Astrocyte (in vitro differentiated cells and primary cell): ENCODE data around the gene PXDN. TPM values are rescaled to one million over a fixed set of nuclear protein-coding genes. Genes with fewer than 3 reads are reported as not detected.

ENCODE experiments used
- DNase-seq: peaks from one replicate; pipeline ENCODE4 v3.0.0-alpha.2; 2010; ENCODE audit warnings: low read depth
- FAIRE-seq: peaks from 2 replicates; lab custom pipeline; 2011; peaks lifted over from hg19 to GRCh38; lab: Jason Lieb, UNC
- H2AFZ ChIP-seq: 2 replicates; pipeline ENCODE4 v1.6.0; 2012; ENCODE audit warnings: low read depth, low read length, inconsistent platforms
- H3K27ac ChIP-seq: 2 replicates; pipeline ENCODE4 v1.5.1; 2011; ENCODE audit warnings: low read depth, low read length, inconsistent platforms
- H3K27me3 ChIP-seq: 2 replicates; pipeline ENCODE4 v1.6.0; 2011; ENCODE audit warnings: low read length, inconsistent platforms; ENCODE audit not compliant: insufficient read depth
- H3K36me3 ChIP-seq: 2 replicates; pipeline ENCODE4 v1.5.1; 2011; ENCODE audit warnings: low read length, inconsistent platforms; ENCODE audit not compliant: insufficient read depth
- H3K4me1 ChIP-seq: 2 replicates; pipeline ENCODE4 v1.5.1; 2011; ENCODE audit warnings: low read length, inconsistent platforms; ENCODE audit not compliant: insufficient read depth
- H3K4me2 ChIP-seq: 2 replicates; pipeline ENCODE4 v1.6.0; 2012; ENCODE audit warnings: low read length, inconsistent platforms
- H3K4me3 ChIP-seq: 2 replicates; pipeline ENCODE4 v1.5.1; 2011; ENCODE audit warnings: low read depth, mild to moderate bottlenecking, low read length, inconsistent platforms; ENCODE audit not compliant: insufficient read depth
- H3K79me2 ChIP-seq: 2 replicates; pipeline ENCODE4 v1.6.0; 2012; ENCODE audit warnings: mild to moderate bottlenecking, low read length, inconsistent platforms; ENCODE audit not compliant: insufficient read depth
- H3K9ac ChIP-seq: 2 replicates; pipeline ENCODE4 v1.6.0; 2012; ENCODE audit warnings: mild to moderate bottlenecking, low read length, inconsistent platforms
- H3K9me3 ChIP-seq: 2 replicates; pipeline ENCODE4 v1.5.1; 2012; ENCODE audit warnings: low read depth, mild to moderate bottlenecking, low read length, inconsistent platforms; ENCODE audit not compliant: insufficient read depth
- H4K20me1 ChIP-seq: 2 replicates; pipeline ENCODE4 v1.6.0; 2012; ENCODE audit warnings: low read length, inconsistent platforms; ENCODE audit not compliant: insufficient read depth
- H3K27ac Mint-ChIP-seq: one replicate; pipeline ENCODE4 v1.8.0; 2021; ENCODE audit warnings: mild to moderate bottlenecking, mixed read lengths; ENCODE audit not compliant: unreplicated experiment
- H3K27me3 Mint-ChIP-seq: one replicate; pipeline ENCODE4 v1.8.0; 2021; ENCODE audit warnings: low read depth, mixed read lengths; ENCODE audit not compliant: unreplicated experiment
- H3K36me3 Mint-ChIP-seq: one replicate; pipeline ENCODE4 v1.8.0; 2021; ENCODE audit warnings: low read depth, mixed read lengths; ENCODE audit not compliant: unreplicated experiment
- H3K4me1 Mint-ChIP-seq: one replicate; pipeline ENCODE4 v1.8.0; 2021; ENCODE audit warnings: low read depth, mixed read lengths; ENCODE audit not compliant: unreplicated experiment
- H3K4me3 Mint-ChIP-seq: one replicate; pipeline ENCODE4 v1.8.0; 2021; ENCODE audit warnings: mild to moderate bottlenecking, moderate library complexity, mixed read lengths; ENCODE audit not compliant: unreplicated experiment
- H3K9me3 Mint-ChIP-seq: one replicate; pipeline ENCODE4 v1.8.0; 2021; ENCODE audit warnings: mild to moderate bottlenecking, mixed read lengths; ENCODE audit not compliant: unreplicated experiment
- EZH2 ChIP-seq: IDR thresholded peaks from 2 replicates; pipeline ENCODE4 v1.6.1; 2012; ENCODE audit warnings: mild to moderate bottlenecking, low read length, inconsistent platforms; ENCODE audit not compliant: insufficient read depth
- total RNA-seq: library from RNA; stranded (reverse); gene quantifications from 2 replicates; pipeline ENCODE4 v1.2.1, GENCODE V29; 2021
- TF ChIP-seq, protein P1 (sequence below): IDR thresholded peaks from 2 replicates; pipeline ENCODE4 v1.5.1; 2011; ENCODE audit warnings: low read depth, mild to moderate bottlenecking, inconsistent platforms, low read length, moderate library complexity; ENCODE audit not compliant: insufficient read depth

The PXDN gene
- total RNA-seq, 1 donor from 2014 or later: 417 TPM

DNA sequence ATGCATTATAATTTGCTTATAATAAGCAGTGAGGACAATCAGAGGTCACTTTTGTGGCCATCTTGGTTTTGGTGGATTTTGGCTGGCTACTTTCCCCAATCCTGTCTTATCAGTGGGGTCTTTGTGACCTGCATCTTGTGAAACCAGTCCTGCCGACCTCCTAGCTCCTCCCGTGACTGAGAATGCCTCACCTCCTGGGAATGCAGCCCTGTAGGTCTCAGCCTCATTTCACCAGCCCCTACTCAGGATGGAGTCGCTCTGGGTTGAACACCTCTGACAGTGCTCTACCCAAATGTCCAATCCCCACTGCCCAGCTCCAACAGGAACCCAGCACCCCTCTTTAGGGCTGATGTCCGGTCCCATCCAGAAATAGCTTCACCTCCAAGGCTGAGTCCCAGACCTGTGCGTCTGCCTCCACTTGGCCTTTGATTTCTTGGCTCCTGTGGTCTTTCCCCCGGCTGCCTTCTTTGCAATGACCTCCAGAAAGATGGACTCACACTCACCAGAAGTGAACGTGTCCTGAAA lies 31.3 kb upstream of the PXDN start:
- H3K4me2 ChIP-seq: no peak overlapping the region
- no peak overlapping the region for H3K4me3 ChIP-seq
- peaks cover 13% of the 10 kb centered on the region for H3K27me3 ChIP-seq
- no peaks in the 10 kb centered on the region for H3K4me1 ChIP-seq
- no peaks in the 10 kb centered on the region for H3K9me3 Mint-ChIP-seq
- H4K20me1 ChIP-seq: no peaks in the 10 kb centered on the region
- no peaks in the 10 kb centered on the region for H3K9me3 ChIP-seq
- H3K36me3 ChIP-seq: no peaks in the 10 kb centered on the region
- H3K27ac Mint-ChIP-seq: no peak overlapping the region
- no peak overlapping the region for H3K9ac ChIP-seq
- TF ChIP-seq, protein P1, sequence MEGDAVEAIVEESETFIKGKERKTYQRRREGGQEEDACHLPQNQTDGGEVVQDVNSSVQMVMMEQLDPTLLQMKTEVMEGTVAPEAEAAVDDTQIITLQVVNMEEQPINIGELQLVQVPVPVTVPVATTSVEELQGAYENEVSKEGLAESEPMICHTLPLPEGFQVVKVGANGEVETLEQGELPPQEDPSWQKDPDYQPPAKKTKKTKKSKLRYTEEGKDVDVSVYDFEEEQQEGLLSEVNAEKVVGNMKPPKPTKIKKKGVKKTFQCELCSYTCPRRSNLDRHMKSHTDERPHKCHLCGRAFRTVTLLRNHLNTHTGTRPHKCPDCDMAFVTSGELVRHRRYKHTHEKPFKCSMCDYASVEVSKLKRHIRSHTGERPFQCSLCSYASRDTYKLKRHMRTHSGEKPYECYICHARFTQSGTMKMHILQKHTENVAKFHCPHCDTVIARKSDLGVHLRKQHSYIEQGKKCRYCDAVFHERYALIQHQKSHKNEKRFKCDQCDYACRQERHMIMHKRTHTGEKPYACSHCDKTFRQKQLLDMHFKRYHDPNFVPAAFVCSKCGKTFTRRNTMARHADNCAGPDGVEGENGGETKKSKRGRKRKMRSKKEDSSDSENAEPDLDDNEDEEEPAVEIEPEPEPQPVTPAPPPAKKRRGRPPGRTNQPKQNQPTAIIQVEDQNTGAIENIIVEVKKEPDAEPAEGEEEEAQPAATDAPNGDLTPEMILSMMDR: no peak
- no peak for TF ChIP-seq EZH2
- no peaks in the 10 kb centered on the region for H3K79me2 ChIP-seq
- FAIRE-seq (no peak), DNase-seq (no peak)
- no peaks in the 10 kb centered on the region for H3K4me1 Mint-ChIP-seq
- no peaks in the 10 kb centered on the region for H3K36me3 Mint-ChIP-seq
- H3K27me3 Mint-ChIP-seq: peaks cover 44% of the 10 kb centered on the region
- H2AFZ ChIP-seq: no peak overlapping the region
- no peak overlapping the region for H3K27ac ChIP-seq
- H3K4me3 Mint-ChIP-seq: no peak overlapping the region

DNA sequence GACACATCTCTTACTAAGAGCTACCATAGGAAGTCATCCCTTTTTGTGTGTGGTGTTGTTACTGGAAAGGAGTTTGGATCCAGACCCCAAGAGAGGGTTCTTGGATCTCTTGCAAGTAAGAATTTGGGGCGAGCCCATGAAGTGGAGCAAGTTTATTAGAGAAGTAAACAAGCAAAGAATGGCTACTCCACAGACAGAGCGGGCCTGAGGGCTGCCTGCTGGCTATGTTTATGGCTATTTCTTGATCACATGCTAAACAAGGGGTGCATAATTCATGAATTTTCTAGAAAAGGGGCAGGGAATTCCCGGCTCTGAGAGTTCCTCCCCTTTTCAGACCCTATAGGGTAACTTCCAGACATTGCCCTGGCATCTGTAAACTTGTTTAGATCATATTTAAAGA lies 30.6 kb upstream of the PXDN start:
- TF ChIP-seq EZH2: no peak
- TF ChIP-seq, protein P1: no peak
- H3K4me3 ChIP-seq: no peak overlapping the region
- Mint-ChIP-seq H3K36me3 (no peaks in the 10 kb centered on the region), H3K4me3 (no peak overlapping the region), H3K27ac (no peak overlapping the region), H3K4me1 (no peaks in the 10 kb centered on the region), H3K9me3 (no peaks in the 10 kb centered on the region), H3K27me3 (peaks cover 44% of the 10 kb centered on the region)
- no peak overlapping the region for H3K4me2 ChIP-seq
- DNase-seq (no peak), FAIRE-seq (no peak)
- H3K4me1 ChIP-seq: no peaks in the 10 kb centered on the region
- H3K36me3 ChIP-seq: no peaks in the 10 kb centered on the region
- H4K20me1 ChIP-seq: no peaks in the 10 kb centered on the region
- no peaks in the 10 kb centered on the region for H3K9me3 ChIP-seq
- peaks cover 13% of the 10 kb centered on the region for H3K27me3 ChIP-seq
- H3K9ac ChIP-seq: no peak overlapping the region
- no peak overlapping the region for H2AFZ ChIP-seq
- no peak overlapping the region for H3K27ac ChIP-seq
- no peaks in the 10 kb centered on the region for H3K79me2 ChIP-seq

DNA sequence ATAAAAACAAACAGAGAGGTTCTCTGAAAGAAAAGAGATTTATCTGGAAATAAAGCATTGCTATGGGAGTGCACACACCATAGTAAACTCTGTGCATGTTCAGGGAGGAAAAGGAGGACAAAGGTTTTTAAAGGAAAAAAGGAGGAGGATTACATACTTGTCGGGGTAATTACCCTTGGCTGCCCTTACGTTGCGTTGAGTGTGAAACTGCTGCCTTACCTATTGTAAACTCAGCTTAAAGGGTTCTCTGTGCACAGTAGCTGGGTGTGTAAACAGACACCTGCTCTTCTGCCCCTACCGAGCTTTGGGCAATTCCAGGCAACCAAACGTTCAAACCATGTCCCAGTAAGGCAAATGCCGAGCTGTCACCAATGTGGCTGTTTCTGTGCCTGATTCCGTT lies 29.6 kb upstream of the PXDN start:
- Histone ChIP-seq H3K4me3 (no peak overlapping the region), H2AFZ (no peak overlapping the region), H3K4me1 (no peaks in the 10 kb centered on the region), H3K9me3 (no peaks in the 10 kb centered on the region), H3K9ac (no peak overlapping the region), H4K20me1 (no peaks in the 10 kb centered on the region), H3K27ac (no peak overlapping the region), H3K4me2 (no peak overlapping the region), H3K27me3 (peaks cover 13% of the 10 kb centered on the region), H3K36me3 (no peaks in the 10 kb centered on the region), H3K79me2 (no peaks in the 10 kb centered on the region)
- TF ChIP-seq, protein P1: no peak
- TF ChIP-seq EZH2: no peak
- Mint-ChIP-seq H3K4me1 (no peaks in the 10 kb centered on the region), H3K4me3 (no peak overlapping the region), H3K9me3 (no peaks in the 10 kb centered on the region), H3K27me3 (peaks cover 40% of the 10 kb centered on the region), H3K27ac (no peak overlapping the region), H3K36me3 (no peaks in the 10 kb centered on the region)
- no peak for FAIRE-seq
- no peak for DNase-seq
